Measurements from ENCODE around the gene TRPM6. TPM values are rescaled to one million over a fixed set of nuclear protein-coding genes. Genes with fewer than 3 reads are reported as not detected.

Gene TRPM6
- total RNA-seq, 1 donor from 2014 or later = 0.10 TPM

DNA sequence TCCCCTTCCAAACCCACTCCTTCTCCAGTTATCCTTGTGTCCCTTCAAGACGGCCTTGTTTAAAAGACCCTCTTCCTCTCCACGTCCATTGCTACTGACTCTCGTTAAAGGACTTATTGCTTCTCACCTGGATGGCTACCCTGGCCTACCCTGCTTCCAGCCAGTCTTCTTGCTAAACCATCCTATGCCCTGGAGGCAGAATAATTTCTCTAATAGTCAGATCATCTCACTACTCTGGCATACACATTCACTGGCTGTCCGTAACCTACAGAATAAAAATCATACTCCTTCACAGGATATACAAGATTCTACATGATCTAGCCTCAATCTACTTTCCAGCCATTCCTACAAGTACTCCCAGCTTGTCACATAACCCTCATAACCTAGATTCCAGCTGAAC is 92.6 kb downstream of the TRPM6 start:
- H3K4me3 Mint-ChIP-seq (ENCODE audit: low read depth) = no peak overlapping the region
- no peak for TF ChIP-seq CTCF (IDR thresholded peaks at IDR 0.05; ENCODE audit: unreplicated experiment)
- H3K9me3 Mint-ChIP-seq (ENCODE audit: low read depth) = no peaks in the 10 kb centered on the region
- H3K27me3 Mint-ChIP-seq = no peaks in the 10 kb centered on the region
- no peak for DNase-seq (ENCODE audit: low spot score, unreplicated experiment)
- no peak overlapping the region for H3K27ac Mint-ChIP-seq
- H3K36me3 Mint-ChIP-seq (ENCODE audit: insufficient read depth) = no peaks in the 10 kb centered on the region
- H3K4me1 Mint-ChIP-seq (ENCODE audit: low read depth) = no peaks in the 10 kb centered on the region

GRCh38 chr9:74784506-74784905 is 103.2 kb downstream of the TRPM6 start:
- no peak overlapping the region for H3K27ac Mint-ChIP-seq
- no peaks in the 10 kb centered on the region for H3K9me3 Mint-ChIP-seq (ENCODE audit: low read depth)
- H3K4me1 Mint-ChIP-seq (ENCODE audit: low read depth) = no peaks in the 10 kb centered on the region
- no peaks in the 10 kb centered on the region for H3K36me3 Mint-ChIP-seq (ENCODE audit: insufficient read depth)
- TF ChIP-seq CTCF (IDR thresholded peaks at IDR 0.05; ENCODE audit: unreplicated experiment) = no peak
- H3K27me3 Mint-ChIP-seq = no peaks in the 10 kb centered on the region
- DNase-seq (ENCODE audit: low spot score, unreplicated experiment) = no peak
- no peak overlapping the region for H3K4me3 Mint-ChIP-seq (ENCODE audit: low read depth)

DNA sequence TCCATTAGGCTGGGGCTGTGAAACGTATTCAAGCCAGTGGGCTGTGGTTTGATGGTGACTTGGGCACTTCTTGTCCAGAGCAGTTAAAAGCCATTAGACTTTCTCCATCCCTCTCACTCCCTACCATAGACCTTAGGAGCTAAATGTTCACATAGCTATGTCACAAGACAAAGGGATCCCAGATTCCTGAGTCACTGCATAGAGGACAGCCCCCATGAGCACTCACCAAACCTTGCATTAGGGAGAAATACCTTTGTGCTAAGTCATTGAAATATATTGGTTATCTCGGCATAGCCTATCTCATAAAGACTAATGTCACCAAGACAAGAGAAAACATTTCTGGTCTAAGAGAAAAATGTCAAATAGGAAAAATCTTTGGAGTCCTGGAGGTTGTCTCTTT is 104.3 kb downstream of the TRPM6 start:
- no peaks in the 10 kb centered on the region for H3K9me3 Mint-ChIP-seq (ENCODE audit: low read depth)
- DNase-seq (ENCODE audit: low spot score, unreplicated experiment) = no peak
- H3K4me1 Mint-ChIP-seq (ENCODE audit: low read depth) = no peaks in the 10 kb centered on the region
- no peaks in the 10 kb centered on the region for H3K27me3 Mint-ChIP-seq
- no peak for TF ChIP-seq CTCF (IDR thresholded peaks at IDR 0.05; ENCODE audit: unreplicated experiment)
- no peaks in the 10 kb centered on the region for H3K36me3 Mint-ChIP-seq (ENCODE audit: insufficient read depth)
- H3K4me3 Mint-ChIP-seq (ENCODE audit: low read depth) = no peak overlapping the region
- no peak overlapping the region for H3K27ac Mint-ChIP-seq

DNA sequence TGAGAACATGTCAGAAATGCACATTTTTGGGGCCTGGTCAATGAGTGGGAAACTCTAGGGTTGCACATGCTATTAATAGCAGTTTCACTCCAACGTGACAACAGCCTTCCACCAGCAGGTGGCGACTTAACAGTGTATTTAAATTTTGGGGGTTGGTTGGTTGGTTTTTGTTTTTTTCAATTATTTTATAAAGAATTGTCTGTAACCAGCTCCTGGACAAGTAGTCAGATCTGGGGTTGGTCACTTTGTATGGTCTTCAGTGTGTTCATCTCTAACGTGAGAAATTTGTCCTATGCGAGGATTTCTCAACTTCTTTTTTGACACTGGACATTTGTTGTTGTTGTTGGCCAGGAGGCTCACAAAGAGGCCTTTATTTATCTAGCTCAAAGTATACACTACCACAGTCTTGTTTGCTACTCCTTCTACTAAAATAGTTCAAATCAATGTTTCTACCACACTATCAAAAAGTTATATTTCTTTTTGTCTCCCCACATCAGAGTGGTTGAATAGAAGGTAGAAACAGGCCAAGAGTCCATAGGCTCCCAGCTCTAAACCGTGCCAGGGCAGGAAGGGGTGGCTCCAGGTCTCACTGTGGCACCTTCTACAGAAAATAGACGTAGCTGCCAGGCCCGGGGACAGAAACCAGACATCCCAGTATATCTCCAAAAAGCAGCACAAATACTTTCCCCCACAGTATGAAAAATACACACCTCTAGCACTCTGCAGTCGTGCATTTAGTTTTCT is 110.4 kb downstream of the TRPM6 start:
- no peak overlapping the region for H3K4me3 Mint-ChIP-seq (ENCODE audit: low read depth)
- no peaks in the 10 kb centered on the region for H3K36me3 Mint-ChIP-seq (ENCODE audit: insufficient read depth)
- peak; percentile 93 for TF ChIP-seq CTCF (IDR thresholded peaks at IDR 0.05; ENCODE audit: unreplicated experiment)
- peak; percentile 42 for DNase-seq (ENCODE audit: low spot score, unreplicated experiment)
- H3K4me1 Mint-ChIP-seq (ENCODE audit: low read depth) = peaks cover 2% of the 10 kb centered on the region
- no peaks in the 10 kb centered on the region for H3K27me3 Mint-ChIP-seq
- H3K9me3 Mint-ChIP-seq (ENCODE audit: low read depth) = no peaks in the 10 kb centered on the region
- no peak overlapping the region for H3K27ac Mint-ChIP-seq

GRCh38 chr9:74775396-74775795 is 112.3 kb downstream of the TRPM6 start:
- H3K9me3 Mint-ChIP-seq (ENCODE audit: low read depth) = peaks cover 2% of the 10 kb centered on the region
- no peak for DNase-seq (ENCODE audit: low spot score, unreplicated experiment)
- H3K27me3 Mint-ChIP-seq = peaks cover 6% of the 10 kb centered on the region
- peaks cover 2% of the 10 kb centered on the region for H3K4me1 Mint-ChIP-seq (ENCODE audit: low read depth)
- no peaks in the 10 kb centered on the region for H3K36me3 Mint-ChIP-seq (ENCODE audit: insufficient read depth)
- no peak overlapping the region for H3K27ac Mint-ChIP-seq
- H3K4me3 Mint-ChIP-seq (ENCODE audit: low read depth) = no peak overlapping the region
- no peak for TF ChIP-seq CTCF (IDR thresholded peaks at IDR 0.05; ENCODE audit: unreplicated experiment)
